Activated CD4-positive, alpha-beta memory T cell treated with anti-CD3 and anti-CD28 coated beads for 36 hours (primary cell): ENCODE measurements around the gene GDI1. TPM values are rescaled to one million over a fixed set of nuclear protein-coding genes. Genes with fewer than 3 reads are reported as not detected.
A peak's percentile ranks its signal among the peaks of the same experiment; 100 is the strongest.
"Not testable (repeated sequence)": the region's sequence is repeated elsewhere in the genome, so short reads cannot be mapped to it uniquely, and the experiment has no call there.

Experiments
- CTCF ChIA-PET: fragments of 350-600 bp; sonication (Branson Sonifier 250); formaldehyde crosslinking; loops from one replicate; lab custom pipeline; 2021; ENCODE audit warnings: antibody characterized with exemption, inconsistent platforms; lab: Charles Lee
- POLR2A ChIA-PET: fragments of 350-600 bp; sonication (Branson Sonifier 250); formaldehyde crosslinking; loops from one replicate; lab custom pipeline; 2021; ENCODE audit warnings: antibody characterized with exemption; lab: Charles Lee
- DNase-seq: peaks from one replicate; pipeline ENCODE4 v3.0.0-alpha.2; 2020
- H3K27ac Mint-ChIP-seq: one replicate; pipeline ENCODE4 v1.8.0; 2021; ENCODE audit warnings: mixed read lengths
- H3K27me3 Mint-ChIP-seq: one replicate; pipeline ENCODE4 v1.8.0; 2021; ENCODE audit warnings: mixed read lengths
- H3K36me3 Mint-ChIP-seq: one replicate; pipeline ENCODE4 v1.8.0; 2021; ENCODE audit warnings: mixed read lengths
- H3K4me1 Mint-ChIP-seq: one replicate; pipeline ENCODE4 v1.8.0; 2021; ENCODE audit warnings: low read depth, mixed read lengths
- H3K4me3 Mint-ChIP-seq: one replicate; pipeline ENCODE4 v1.8.0; 2021; ENCODE audit warnings: mild to moderate bottlenecking, mixed read lengths
- H3K9me3 Mint-ChIP-seq: one replicate; pipeline ENCODE4 v1.8.0; 2021; ENCODE audit warnings: mixed read lengths
- intact Hi-C: fragments of 100-400 bp; cut with micrococcal nuclease; formaldehyde crosslinking; loops from one replicate; pipeline ENCODE4 v1.15.1; 2023
- total RNA-seq, 2 experiments: library from RNA; stranded (reverse); gene quantifications; one replicate each; pipeline ENCODE4 v1.2.3, GENCODE V29; 2021

Gene GDI1
- 100 to 1,000 TPM; 119 to 121 TPM for total RNA-seq

GRCh38 chrX:154436983-154437752, at the start of gene GDI1:
TSS of gene GDI1 (plus strand) at chrX:154437154. CDS start at chrX:154437255, 101 bp downstream.
- POLR2A ChIA-PET, result no interaction called here

GRCh38 chrX:154388094-154388493, 48.9 kb upstream of the GDI1 start:
- intact Hi-C loops, DNase-seq, H3K4me1 Mint-ChIP-seq, H3K27ac Mint-ChIP-seq, H3K27me3 Mint-ChIP-seq, H3K4me3 Mint-ChIP-seq, POLR2A ChIA-PET, H3K9me3 Mint-ChIP-seq, CTCF ChIA-PET, H3K36me3 Mint-ChIP-seq: not testable (repeated sequence)

More at GRCh38 chrX:154436983-154437752, at the start of gene GDI1:
- DNase-seq, result peak; percentile 61
- intact Hi-C loops, result loop anchor here (2.0 to 5.0 kb wide), 4 partner anchors 20 to 645 kb away; partner anchors contain the start of genes EMD, IDH3G, RPL10 and SSR4
- Mint-ChIP-seq H3K27me3 (no peaks in the 10 kb centered on the region), H3K27ac (peak within 1 kb of the TSS; percentile 88), H3K4me3 (peak within 1 kb of the TSS; percentile 82), H3K9me3 (no peaks in the 10 kb centered on the region), H3K4me1 (peaks cover 24% of the 10 kb centered on the region), H3K36me3 (peaks cover 22% of the 10 kb centered on the region)
- CTCF ChIA-PET, result no interaction called here

- CTCF ChIA-PET, intact Hi-C loops, DNase-seq, POLR2A ChIA-PET, H3K27ac Mint-ChIP-seq, H3K27me3 Mint-ChIP-seq, H3K4me3 Mint-ChIP-seq, H3K9me3 Mint-ChIP-seq, H3K36me3 Mint-ChIP-seq, H3K4me1 Mint-ChIP-seq: not testable (repeated sequence)
These were observed 48.3 kb upstream of the GDI1 start for GRCh38 chrX:154388649-154389048.

DNA sequence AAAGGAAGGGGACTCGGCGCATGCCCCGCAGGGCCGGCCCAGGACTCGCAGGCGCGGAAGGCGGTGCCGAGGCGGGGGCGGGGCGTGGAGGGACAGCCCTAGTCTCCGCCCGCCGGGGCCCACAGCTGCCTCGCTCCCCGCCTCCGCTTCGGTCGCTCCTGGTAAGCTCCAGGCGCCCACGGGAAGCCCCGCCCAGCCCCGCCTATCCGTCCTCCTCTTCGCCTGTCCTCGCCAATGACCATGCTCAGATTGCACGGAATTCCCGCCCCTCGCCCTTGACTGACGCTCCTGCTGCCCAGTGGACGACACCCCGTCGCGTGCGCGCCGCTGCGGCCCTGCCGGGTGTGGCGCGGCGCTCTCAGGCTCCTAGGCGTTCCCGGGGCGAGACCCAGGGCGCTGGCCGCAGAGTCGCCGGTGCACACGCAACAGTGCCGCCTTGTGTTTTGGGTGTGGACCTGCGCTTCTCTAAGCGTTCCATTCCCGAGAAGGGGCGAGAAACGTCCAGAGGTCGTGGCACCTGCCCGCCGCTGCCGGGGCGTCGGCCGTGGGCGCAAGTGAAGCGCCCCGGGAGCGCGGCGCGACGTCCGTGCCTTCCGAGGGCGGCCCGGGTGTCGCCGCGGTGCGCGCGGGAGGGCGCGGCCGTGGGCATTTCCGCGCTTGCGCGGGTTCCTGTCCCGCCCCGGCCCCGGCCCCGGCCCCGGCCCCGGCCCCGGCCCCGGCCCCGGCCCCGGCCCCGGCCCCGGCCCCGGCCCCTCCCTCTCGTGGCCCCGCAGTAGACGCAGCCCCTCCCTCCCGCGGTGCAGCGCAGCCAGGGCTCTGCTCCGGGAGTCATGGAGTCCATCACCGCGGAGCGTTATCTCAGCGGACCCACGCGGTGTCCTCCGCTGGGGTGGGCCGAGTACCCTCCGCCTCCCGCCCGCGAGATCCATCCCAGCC, 46.9 kb upstream of the GDI1 start:
- POLR2A ChIA-PET, DNase-seq, H3K4me1 Mint-ChIP-seq: not testable (repeated sequence)

DNA sequence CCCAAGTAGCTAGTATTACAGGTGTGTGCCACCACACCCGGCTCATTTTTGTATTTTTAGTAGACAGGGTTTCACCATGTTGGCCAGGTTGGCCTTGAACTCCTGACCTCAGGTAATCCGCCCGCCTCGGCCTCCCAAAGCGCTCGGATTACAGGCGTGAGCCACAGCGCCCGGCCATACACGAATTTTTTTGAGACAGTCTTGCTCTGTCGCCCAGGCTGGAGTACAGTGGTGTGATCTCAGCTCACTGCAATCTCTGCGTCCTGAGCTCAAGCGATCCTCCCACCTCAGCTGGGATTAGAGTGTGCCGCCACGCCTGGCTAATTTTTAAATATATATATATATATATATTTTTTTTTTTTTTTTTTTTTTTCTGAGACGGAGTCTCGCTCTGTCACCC, 40.6 kb upstream of the GDI1 start:
- H3K4me3 Mint-ChIP-seq, H3K27me3 Mint-ChIP-seq, H3K4me1 Mint-ChIP-seq, H3K9me3 Mint-ChIP-seq, DNase-seq, H3K27ac Mint-ChIP-seq, POLR2A ChIA-PET: not testable (repeated sequence)
- peaks cover 33% of the 10 kb centered on the region for H3K36me3 Mint-ChIP-seq
- CTCF ChIA-PET, result interaction anchor here (0.7 kb wide), 1 partner anchor 22 kb away, joined by 3 read pairs; no protein-coding TSS in a partner anchor
- intact Hi-C loops, result loop anchor here (5.0 kb wide), 2 partner anchors 41 to 469 kb away; partner anchors contain the start of genes ARHGAP4 and GDI1

More for the DNA sequence above, 46.9 kb upstream of the GDI1 start:
- H3K27ac Mint-ChIP-seq, H3K27me3 Mint-ChIP-seq, H3K36me3 Mint-ChIP-seq, H3K9me3 Mint-ChIP-seq, CTCF ChIA-PET, intact Hi-C loops, H3K4me3 Mint-ChIP-seq: not testable (repeated sequence)

DNA sequence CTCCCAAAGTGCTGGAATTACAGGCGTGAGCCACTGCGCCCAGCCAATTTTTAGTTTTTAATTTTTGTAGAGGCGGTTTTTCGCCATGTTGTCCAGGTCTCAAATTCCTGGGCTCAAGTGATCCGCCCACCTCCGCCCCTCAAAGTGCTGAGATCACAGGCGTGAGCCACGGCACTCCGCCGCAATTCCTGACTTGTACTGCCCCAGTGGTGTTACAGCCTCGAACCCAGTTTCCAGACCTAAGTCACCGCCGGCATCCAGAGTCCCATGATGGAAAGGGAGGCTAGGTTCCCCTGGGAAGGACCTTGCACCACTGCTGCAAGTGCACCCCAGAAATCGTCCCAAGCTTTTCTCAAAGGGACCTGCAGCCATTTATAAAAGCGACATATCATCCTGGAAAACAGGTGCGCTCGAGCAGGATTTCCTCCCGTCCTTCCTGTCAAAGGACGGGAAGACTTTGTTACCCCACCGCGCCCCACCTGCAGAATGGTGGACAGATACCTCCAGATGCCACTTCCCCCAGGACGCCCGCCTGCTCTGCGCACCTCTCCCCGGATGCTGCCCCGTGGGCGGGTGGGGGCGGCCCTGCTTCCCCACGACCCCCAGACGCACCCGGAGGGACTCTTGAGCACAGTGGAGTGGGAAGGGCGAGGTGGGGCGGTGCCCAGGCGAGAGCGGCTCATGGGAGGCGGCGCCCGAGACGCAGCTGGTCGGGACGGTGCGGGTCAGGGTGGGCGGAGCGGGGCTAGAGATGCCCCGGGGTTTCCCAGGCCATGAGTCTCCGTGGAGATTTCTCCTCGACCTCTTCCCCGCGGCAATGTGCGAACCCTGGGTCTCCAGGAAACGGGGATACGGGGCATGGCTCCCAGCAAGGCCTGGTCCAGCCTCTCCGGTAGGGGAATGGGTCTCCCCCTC, 39.7 kb upstream of the GDI1 start:
- intact Hi-C loops, result loop anchor here (5.0 kb wide), 2 partner anchors 40 to 470 kb away; partner anchors contain the start of genes ARHGAP4 and GDI1
- H3K4me3 Mint-ChIP-seq, result peak overlapping the region; percentile 91

DNA sequence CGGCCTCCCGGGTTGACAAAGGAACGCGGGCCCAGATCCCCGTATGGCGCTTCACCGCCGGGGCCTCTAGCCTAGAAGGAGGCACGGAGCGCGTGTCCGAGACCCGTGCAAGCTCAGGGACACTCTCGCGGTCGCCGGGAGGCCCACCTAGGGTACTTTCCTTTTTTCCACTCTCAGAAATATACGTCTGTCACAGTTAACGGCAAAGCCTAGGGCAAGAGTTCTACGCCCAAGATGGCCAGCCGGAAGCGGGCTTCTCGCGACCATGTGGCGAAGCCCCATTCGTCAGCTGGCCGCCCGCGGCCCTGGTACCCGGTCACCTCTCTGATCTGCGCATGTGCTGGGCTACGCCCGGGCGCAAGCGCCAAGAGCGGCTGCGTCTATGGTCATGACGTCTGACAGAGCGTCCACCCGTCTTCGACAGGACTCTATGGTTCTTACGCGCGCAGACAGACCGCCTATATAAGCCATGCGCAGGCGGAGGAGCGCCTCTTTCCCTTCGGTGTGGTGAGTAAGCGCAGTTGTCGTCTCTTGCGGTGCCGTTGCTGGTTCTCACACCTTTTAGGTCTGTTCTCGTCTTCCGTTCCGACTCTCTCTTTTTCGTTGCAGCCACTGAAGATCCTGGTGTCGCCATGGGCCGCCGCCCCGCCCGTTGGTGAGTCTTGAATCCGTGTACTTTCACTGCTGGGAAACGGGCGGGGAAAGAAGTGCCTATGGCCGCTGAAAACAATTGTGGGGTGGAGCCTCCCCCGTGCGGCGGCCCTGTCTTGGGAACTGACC, 38.9 kb upstream of the GDI1 start, which contains the start of gene RPL10:
TSS of gene RPL10 (plus strand) at position 490 of the 780 bp plus-strand sequence. CDS start at position 633, 143 bp downstream.
- ChIA-PET CTCF (interaction anchor here (0.7 to 3.6 kb wide), 8 partner anchors 12 to 134 kb away, joined by 3 to 17 read pairs (median 4); partner anchors contain the start of genes FLNA and SLC10A3), POLR2A (interaction anchor here (0.5 to 6.2 kb wide), 17 partner anchors 10 to 145 kb away, joined by 3 to 35 read pairs (median 3); partner anchors contain the start of genes SLC10A3 and TAFAZZIN)
- Mint-ChIP-seq H3K27ac (peak within 1 kb of the TSS; percentile 100), H3K27me3 (no peaks in the 10 kb centered on the region), H3K4me3 (peak within 1 kb of the TSS; percentile 91), H3K4me1 (peaks cover 7% of the 10 kb centered on the region), H3K9me3 (no peaks in the 10 kb centered on the region), H3K36me3 (peaks cover 34% of the 10 kb centered on the region)
- peak; percentile 95 for DNase-seq
- intact Hi-C loops, result loop anchor here (5.0 kb wide), 2 partner anchors 39 to 471 kb away; partner anchors contain the start of genes ARHGAP4 and GDI1

More for the DNA sequence above, 39.7 kb upstream of the GDI1 start:
- no peaks in the 10 kb centered on the region for H3K9me3 Mint-ChIP-seq
- no peaks in the 10 kb centered on the region for H3K27me3 Mint-ChIP-seq
- POLR2A ChIA-PET, result interaction anchor here (0.6 to 6.2 kb wide), 11 partner anchors 14 to 104 kb away, joined by 3 to 35 read pairs (median 4); partner anchors contain the start of genes SLC10A3 and TAFAZZIN
- peak overlapping the region; percentile 100 for H3K27ac Mint-ChIP-seq
- DNase-seq, result peak; percentile 75
- CTCF ChIA-PET, result interaction anchor here (1.2 to 3.6 kb wide), 4 partner anchors 15 to 61 kb away, joined by 3 to 17 read pairs (median 6); partner anchors contain the start of gene FLNA
- peaks cover 34% of the 10 kb centered on the region for H3K36me3 Mint-ChIP-seq
- peaks cover 7% of the 10 kb centered on the region for H3K4me1 Mint-ChIP-seq

GRCh38 chrX:154398668-154399526, 38.1 kb upstream of the GDI1 start:
- intact Hi-C loops, result loop anchor here (5.0 kb wide), 2 partner anchors 38 to 472 kb away; partner anchors contain the start of genes ARHGAP4 and GDI1
- Mint-ChIP-seq H3K27ac (peak overlapping the region; percentile 100), H3K9me3 (no peaks in the 10 kb centered on the region), H3K4me3 (peak overlapping the region; percentile 91), H3K36me3 (peaks cover 34% of the 10 kb centered on the region), H3K4me1 (peaks cover 7% of the 10 kb centered on the region), H3K27me3 (no peaks in the 10 kb centered on the region)
- peak; percentile 90 for DNase-seq
- ChIA-PET POLR2A (interaction anchor here (0.5 to 6.2 kb wide), 15 partner anchors 10 to 432 kb away, joined by 3 to 35 read pairs (median 3); partner anchors contain the start of genes EMD, SLC10A3 and TAFAZZIN), CTCF (interaction anchor here (0.7 to 3.6 kb wide), 9 partner anchors 11 to 133 kb away, joined by 3 to 17 read pairs (median 4); partner anchors contain the start of genes FLNA and SLC10A3)
